ENCODE data around the gene TOB1. TPM values are rescaled to one million over a fixed set of nuclear protein-coding genes. Genes with fewer than 3 reads are reported as not detected.

TOB1 gene
- total and polyA plus RNA-seq, 10 donors, result 6.3 to 42.3 (median 23.1) TPM

GRCh38 chr17:50847566-50847965 is 18.6 kb downstream of the TOB1 start:
- 95 to 99% (median 97%) methylated on average over 4 of the region's 4 CpGs for WGBS, 5 donors

GRCh38 chr17:50845240-50846147 is 20.7 kb downstream of the TOB1 start:
- TF ChIP-seq POLR2A (IDR thresholded peaks at IDR 0.05), result no peak
- TF ChIP-seq POLR2AphosphoS5 (IDR thresholded peaks at IDR 0.05), result no peak
- TF ChIP-seq CTCF (IDR thresholded peaks at IDR 0.05 in 8 of 11, conservative IDR thresholded peaks at IDR 0.05 in 3 of 11), result no peak
- H3K27ac ChIP-seq, result no peak overlapping the region
- H3K36me3 ChIP-seq, result no peaks in the 10 kb centered on the region
- WGBS, 5 donors, result 84 to 93% (median 91%) methylated on average over 10 to 12 of the region's 12 CpGs
- no peak for DNase-seq
- no peaks in the 10 kb centered on the region for H3K27me3 ChIP-seq (replicated peaks in 1 of 7)
- H3K4me3 ChIP-seq, result no peak overlapping the region
- intact Hi-C loops (cut with DNase I; ENCODE audit: low total_unique reads), result loop anchor here (10.0 kb wide), 1 partner anchor 301 kb away; the partner anchor contains the start of gene SPATA20
- peaks cover 0 to 6% (median 0%) of the 10 kb centered on the region in 6 donors for H3K4me1 ChIP-seq
- H3K9me3 ChIP-seq, result peaks cover 0 to 14% (median 8%) of the 10 kb centered on the region in 8 donors

More at GRCh38 chr17:50847566-50847965, 18.6 kb downstream of the TOB1 start:
- H3K27me3 ChIP-seq (replicated peaks in 1 of 7), result no peaks in the 10 kb centered on the region
- no peaks in the 10 kb centered on the region for H3K36me3 ChIP-seq
- no peak for TF ChIP-seq POLR2AphosphoS5 (IDR thresholded peaks at IDR 0.05)
- no peak overlapping the region for H3K4me3 ChIP-seq
- no peak overlapping the region for H3K27ac ChIP-seq
- H3K9me3 ChIP-seq, result peaks cover 0 to 14% (median 8%) of the 10 kb centered on the region in 8 donors
- DNase-seq, result no peak
- intact Hi-C loops (cut with DNase I; ENCODE audit: low total_unique reads), result loop anchor here (10.0 kb wide), 1 partner anchor 303 kb away; the partner anchor contains the start of gene SPATA20
- H3K4me1 ChIP-seq, result peaks cover 0 to 12% (median 8%) of the 10 kb centered on the region in 6 donors

GRCh38 chr17:50844117-50844700 is 21.9 kb downstream of the TOB1 start:
- H3K27me3 ChIP-seq (replicated peaks in 1 of 7), result no peaks in the 10 kb centered on the region
- intact Hi-C loops (cut with DNase I; ENCODE audit: low total_unique reads), result loop anchor here (10.0 kb wide), 1 partner anchor 299 kb away; the partner anchor contains the start of gene SPATA20
- no peak for DNase-seq
- no peak for TF ChIP-seq CTCF (IDR thresholded peaks at IDR 0.05 in 8 of 11, conservative IDR thresholded peaks at IDR 0.05 in 3 of 11)
- 85 to 94% (median 92%) methylated on average over 14 of the region's 14 CpGs for WGBS, 5 donors
- peaks cover 0 to 12% (median 8%) of the 10 kb centered on the region in 8 donors for H3K9me3 ChIP-seq
- peaks cover 0 to 6% (median 0%) of the 10 kb centered on the region in 6 donors for H3K4me1 ChIP-seq
- H3K36me3 ChIP-seq, result no peaks in the 10 kb centered on the region
- no peak overlapping the region for H3K4me3 ChIP-seq
- no peak overlapping the region for H3K27ac ChIP-seq

- DNase-seq, result no peak
- no peaks in the 10 kb centered on the region for H3K27me3 ChIP-seq (replicated peaks in 1 of 7)
- intact Hi-C loops (cut with DNase I; ENCODE audit: low total_unique reads), result loop anchor here (10.0 kb wide), 1 partner anchor 299 kb away; the partner anchor contains the start of gene SPATA20
- no peak overlapping the region for H3K27ac ChIP-seq
- H3K9me3 ChIP-seq, result peaks cover 0 to 4% (median under 1%) of the 10 kb centered on the region in 8 donors
- WGBS, 5 donors, result 79 to 89% (median 87%) methylated on average over 15 to 16 of the region's 16 CpGs
- H3K4me3 ChIP-seq, result no peak overlapping the region
- TF ChIP-seq POLR2A (IDR thresholded peaks at IDR 0.05) (no peak), CTCF (IDR thresholded peaks at IDR 0.05 in 8 of 11, conservative IDR thresholded peaks at IDR 0.05 in 3 of 11) (no peak), POLR2AphosphoS5 (IDR thresholded peaks at IDR 0.05) (no peak)
- peaks cover 0 to 6% (median 0%) of the 10 kb centered on the region in 6 donors for H3K4me1 ChIP-seq
- H3K36me3 ChIP-seq, result no peaks in the 10 kb centered on the region
These were observed 22.8 kb downstream of the TOB1 start for GRCh38 chr17:50843150-50843905.

Data from spleen (tissue), 11 donors.